Hippocampal formation (tissue), 2 donors: ENCODE measurements around the gene HK2.
"Not testable (repeated sequence)": the region's sequence is repeated elsewhere in the genome, so short reads cannot be mapped to it uniquely, and the experiment has no call there.

ENCODE experiments used
- DNase-seq, 2 donors: peaks; one replicate each; lab custom pipeline; 2025; lab: John Stamatoyannopoulos, UW

The HK2 gene

DNA sequence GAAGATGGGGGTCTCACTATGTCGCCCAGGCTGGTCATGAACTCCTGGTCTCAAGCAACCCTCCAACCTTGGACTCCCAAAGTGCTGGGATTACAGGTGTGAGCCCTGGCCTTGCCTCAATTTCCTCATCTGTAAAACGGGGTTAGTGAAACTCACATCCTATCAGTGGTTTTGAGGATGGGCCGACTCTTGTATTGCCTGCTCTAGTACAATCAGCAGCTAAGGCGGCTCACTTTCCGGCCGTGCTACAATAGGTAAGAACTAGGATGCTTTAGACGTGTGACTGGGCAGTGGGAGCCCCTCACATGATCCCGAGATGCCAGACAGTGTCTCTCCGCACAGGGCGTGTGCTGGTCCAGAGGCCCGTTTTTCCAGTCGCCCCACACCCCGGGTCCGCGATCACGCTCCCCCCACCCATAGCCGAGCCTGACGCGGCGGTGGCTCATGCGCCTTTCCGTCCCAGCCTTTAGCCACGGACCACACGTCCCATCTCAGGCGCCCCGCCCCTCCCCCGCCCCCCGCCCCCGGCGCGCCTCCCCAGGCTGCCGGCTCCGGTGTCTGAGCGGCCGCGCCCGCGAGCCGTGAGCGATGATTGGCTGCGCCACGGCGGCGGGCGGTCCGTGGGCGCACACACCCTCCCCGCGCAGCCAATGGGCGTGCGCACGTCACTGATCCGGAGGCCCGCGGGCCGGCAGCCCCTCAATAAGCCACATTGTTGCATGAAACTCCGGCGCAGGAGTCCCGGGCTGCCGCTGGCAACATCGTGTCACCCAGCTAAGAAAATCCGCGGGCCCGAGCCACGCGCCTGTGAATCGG lies at the start of gene HK2:
Gene HK2 (plus strand): TSS at position 710 of the 816 bp plus-strand sequence. CDS start 454 bp downstream, outside the sequence.
- peak; percentile 59 to 73 for DNase-seq

GRCh38 chr2:74789271-74789670 lies 44.7 kb upstream of the HK2 start:
- no peak for DNase-seq

- no peak for DNase-seq
Observed at GRCh38 chr2:74792282-74792681, 41.6 kb upstream of the HK2 start.

- DNase-seq = not testable (repeated sequence)
Observed at GRCh38 chr2:74794878-74795277, 39.0 kb upstream of the HK2 start.

DNA sequence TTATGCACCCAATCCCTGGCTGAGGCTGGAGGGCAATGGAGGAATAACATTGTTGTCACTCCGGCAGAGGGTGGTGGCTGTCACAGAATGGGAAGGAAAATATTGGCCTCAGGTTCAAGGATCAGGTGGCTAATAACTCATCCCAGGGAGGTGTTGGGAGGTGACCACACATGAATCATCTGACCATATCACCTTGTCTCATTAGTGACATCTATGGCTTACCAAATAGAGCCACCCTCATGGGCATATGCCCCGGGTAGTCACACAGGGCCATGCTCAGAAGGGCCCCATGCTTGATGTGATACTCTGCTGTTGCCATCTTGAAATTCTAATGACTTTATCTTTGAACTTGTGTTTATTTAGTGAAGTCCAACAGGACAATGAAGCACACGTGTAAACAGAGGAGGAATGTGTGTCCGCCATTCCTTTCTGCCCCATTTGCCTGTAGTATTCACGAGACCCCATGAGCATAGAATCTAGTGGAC lies 27.5 kb upstream of the HK2 start:
- DNase-seq = no peak

- no peak for DNase-seq
Observed at GRCh38 chr2:74806920-74807319, 27.0 kb upstream of the HK2 start.

GRCh38 chr2:74812787-74813590 lies 20.9 kb upstream of the HK2 start:
- no peak for DNase-seq

DNA sequence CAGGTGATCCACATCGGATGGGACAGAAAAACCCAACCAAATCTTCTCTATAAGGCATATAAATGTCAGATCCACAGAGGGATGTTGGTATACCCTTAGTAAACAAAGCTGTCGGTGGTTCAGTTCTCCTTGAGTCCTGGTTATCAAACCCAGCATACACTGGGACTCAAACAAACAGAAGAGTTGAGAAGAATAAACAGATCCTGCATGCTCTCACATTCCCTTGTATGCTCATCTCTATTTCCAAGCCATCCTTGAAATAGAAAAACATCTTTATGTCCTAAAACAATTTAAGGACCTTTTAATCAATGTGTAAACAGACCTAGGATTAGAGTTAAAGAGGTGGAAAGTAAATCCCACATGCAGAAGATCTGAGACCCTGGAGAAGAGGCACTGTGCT lies 19.8 kb upstream of the HK2 start:
- no peak for DNase-seq

DNA sequence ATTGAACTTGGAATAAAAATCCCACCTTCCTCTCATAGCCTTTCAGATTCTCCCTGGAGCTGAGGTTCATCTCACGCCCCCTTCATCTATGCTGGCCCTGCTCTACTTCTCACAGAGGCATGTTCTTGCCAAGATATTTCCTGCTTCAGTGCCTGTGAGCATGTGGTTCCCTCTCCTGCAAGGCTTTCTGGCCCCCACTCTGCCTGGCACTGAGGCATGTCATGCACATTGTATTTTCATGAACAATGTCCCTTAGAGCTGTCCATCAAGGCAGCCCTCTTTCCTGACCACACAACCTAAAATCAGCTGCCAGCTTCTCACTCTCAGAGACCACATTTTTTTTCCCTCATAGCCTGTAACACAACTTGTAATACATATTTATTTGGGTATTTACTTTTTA lies 18.0 kb upstream of the HK2 start:
- DNase-seq = peak in 1 of 2 donors; percentile 5

DNA sequence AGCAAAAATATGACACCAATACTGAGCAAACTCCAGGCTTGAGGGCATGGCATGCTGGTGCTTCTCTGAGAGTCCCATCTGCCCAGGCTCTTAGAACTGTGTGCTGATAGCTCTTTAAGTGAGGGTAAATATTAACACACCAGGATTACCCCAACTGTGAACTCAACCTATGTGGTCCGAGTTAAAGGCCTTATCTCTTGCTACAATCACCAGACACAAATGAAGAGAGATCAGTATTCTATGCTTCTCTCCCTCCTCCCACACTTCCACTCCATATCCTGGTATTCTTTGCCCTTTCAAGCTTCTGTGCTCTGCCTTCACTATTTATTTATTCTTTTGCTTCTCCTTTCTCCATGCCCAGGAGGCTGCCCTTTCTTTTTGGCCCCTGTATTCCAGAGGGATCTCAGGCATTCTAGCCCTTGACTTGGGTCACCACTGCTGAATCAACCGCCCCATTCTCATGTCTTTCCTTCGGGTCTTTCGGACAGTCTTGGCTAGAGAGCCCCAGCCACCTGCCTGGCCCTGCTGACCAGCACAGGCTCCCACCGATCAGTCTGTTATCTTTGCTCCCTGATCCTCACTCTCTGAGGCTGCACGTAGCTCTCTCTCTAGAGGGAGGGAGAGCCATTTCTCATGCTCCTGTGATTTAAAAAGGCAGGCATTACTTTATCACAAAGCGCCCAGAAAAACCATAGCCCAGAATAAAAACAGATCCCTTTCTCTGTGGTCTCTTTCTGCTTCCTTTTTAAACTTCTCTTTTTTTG lies 17.2 kb upstream of the HK2 start:
- peak in 1 of 2 donors; percentile 14 for DNase-seq

DNA sequence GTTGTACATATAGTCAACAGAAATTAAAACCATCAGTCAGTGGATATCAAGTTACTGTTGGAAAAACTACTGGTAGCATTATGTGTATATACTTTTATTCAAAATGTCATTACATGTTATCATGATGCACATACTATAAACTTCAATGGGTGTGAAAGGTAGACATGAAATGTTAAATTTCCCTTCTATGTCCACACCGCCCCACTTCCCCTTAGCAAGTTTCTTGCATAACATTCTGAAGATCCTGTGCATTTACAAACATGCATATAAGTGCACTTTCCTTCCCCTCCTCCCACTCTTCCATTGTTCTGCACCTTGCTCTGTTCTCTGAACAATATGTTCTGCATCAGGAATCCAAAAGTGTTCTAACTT lies 16.6 kb upstream of the HK2 start:
- no peak for DNase-seq

DNA sequence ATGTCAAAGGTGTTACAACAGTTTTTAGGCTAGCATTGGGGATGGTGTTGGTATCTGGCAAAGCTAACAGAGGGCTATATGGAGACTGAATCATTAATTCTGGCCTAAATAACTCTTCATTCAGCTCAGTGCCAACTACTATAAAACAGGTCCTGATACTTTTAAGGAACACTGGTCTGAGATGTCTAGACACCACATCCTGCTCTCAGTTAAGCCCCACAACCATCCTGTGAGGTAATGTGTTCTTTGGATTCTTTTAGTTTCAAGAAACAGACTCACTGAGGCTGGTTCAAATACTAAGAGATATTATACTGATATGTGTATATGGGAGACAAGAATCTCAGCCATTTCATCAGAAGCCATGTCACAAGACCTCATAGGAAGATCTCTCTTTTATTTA lies 14.2 kb upstream of the HK2 start:
- DNase-seq = no peak

- no peak for DNase-seq
Observed at GRCh38 chr2:74821177-74822126, 12.5 kb upstream of the HK2 start.

DNA sequence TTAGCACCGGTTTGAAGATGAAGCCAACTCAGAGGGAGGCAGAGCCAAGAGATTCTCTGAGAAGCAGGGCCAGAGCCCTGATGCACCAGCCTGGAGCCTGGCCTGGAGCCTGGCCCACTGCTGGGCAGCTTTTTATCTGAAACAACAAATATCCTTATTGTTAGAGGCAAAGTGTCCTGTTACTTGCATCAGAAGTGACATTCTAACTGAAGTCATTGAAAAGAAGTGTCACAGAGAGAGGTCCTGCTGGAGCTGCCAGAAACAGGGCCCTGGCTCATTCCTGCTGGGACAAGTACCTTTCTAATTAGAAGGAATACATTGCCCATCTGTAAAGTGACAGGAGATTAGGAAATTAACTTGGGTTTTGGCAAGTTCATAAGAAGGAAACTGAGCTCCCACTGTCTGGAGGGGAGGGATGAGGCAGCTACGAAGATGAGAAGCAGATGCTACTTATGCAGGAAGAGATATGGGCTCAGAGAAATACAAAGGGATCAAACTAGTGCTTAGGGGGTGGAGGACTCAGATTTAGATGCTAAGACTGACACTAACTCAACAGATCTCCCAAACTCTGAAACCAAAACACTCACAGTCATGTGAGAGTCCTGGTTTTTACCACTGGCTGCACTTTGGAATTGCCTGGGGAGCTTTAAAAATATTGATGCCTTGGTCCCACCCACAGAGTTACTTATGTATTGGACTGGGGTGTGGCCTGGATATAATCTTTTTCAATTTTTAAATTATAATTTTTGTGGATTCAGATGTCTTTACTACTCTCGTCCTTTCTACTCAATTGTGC lies 11.0 kb upstream of the HK2 start:
- DNase-seq = no peak

- no peak for DNase-seq
Observed at GRCh38 chr2:74824679-74825078, 9.2 kb upstream of the HK2 start.

DNA sequence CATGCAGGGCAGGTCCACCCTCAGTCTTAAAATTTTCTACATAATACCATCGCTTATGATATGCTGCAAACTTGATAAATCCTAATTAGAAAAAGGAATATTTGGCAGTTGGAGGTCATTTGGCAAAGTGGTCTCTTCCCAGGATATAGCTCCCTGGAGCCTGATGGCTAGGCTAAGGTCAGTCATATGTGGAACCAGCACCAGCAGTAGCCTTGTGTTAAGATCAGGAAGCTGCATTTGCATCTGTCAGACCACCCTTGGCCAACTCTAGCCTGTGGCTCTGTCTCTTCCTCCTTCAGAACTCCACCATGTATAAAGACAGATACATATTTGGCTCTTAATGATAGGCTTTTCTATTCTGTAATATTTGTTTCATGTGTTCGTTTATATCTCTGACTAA lies 5.4 kb upstream of the HK2 start:
- DNase-seq = no peak

DNA sequence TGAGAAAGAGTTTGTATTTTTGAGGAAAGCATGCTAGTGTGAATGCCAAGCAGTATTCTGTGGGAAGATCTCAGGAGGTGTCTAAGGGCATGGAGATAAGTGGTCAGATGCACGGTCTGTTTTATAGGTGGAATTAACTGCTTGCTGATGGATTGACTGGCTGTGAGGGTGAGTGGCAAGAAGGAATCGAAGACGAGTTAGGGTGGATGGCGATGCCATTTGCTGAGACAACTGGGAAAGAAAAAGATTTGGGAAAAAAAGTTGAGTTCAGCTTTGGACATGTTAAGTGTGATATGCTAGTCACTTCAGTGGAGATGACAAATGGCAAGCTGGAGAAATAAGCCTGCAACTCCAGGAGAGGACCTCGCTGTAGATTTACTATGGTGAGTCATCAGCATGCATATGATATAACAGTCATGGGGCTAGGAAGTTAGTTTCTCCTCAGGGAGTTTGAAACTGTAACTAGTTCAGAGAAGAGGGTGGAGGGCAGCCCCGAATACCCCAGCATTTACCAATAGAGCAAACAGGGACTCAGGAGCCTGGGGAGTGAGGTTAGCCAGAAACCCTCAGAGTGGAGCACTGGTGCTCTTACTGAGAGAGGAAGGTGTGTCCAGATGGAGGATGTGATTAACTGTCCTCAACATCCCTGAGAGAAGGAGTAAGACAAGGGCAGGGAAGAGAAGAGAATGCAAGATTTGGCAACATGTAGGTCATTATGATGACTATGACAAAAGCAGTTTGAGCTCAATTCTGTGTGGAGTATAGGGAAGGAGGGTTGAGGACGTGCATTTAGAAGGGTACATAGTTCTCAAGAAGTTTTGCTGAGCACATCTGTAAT lies 2.0 kb upstream of the HK2 start:
- DNase-seq = no peak

DNA sequence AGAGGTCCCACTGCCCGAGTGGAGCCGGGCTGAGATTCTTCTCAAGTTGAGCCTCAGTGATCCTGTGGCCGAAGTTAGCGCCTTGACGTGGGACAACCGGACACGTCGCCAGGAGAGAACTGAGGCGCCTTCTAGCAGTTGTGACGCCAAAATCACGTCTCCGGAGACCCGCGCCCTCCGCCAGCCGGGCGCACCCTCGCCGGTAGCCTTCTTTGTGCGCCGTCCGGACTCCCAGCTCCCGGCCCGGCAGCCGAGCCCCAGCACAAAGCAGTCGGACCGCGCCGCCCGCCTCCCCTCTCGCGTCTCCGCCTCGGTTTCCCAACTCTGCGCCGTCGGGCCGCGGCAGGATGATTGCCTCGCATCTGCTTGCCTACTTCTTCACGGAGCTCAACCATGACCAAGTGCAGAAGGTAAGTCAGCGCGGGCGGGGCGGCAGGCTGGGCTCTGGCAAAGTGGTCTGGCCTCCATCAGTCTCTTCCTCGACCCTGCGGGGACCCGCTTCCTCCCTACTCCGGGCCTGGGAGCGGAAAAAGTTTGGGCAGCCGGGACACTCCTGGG lies 386 bp downstream of the HK2 start:
- not testable (repeated sequence) for DNase-seq
